Measurements from ENCODE around the gene CD48. TPM values are rescaled to one million over a fixed set of nuclear protein-coding genes. Genes with fewer than 3 reads are reported as not detected.

CD48 gene
- total and polyA plus RNA-seq, 2 donors (not counting 1 experiment from before 2014, with no cell fraction given), result 252 to 428 TPM

- Histone ChIP-seq H3K9me3 (ENCODE audit: control extremely low read depth in 1 of 3, control insufficient read depth in 2 of 3, insufficient read depth in 1 of 3, low read length in 2 of 3) (peaks cover 0 to 6% (median 4%) of the 10 kb centered on the region in 3 donors), H3K79me2 (ENCODE audit: control insufficient read depth, insufficient read depth, low read length) (peaks cover 50% of the 10 kb centered on the region), H3K4me1 (ENCODE audit: control insufficient read depth in 2 of 2, insufficient read depth in 2 of 2, low read length in 2 of 2) (peaks cover 44 to 46% of the 10 kb centered on the region in 2 donors), H4K20me1 (ENCODE audit: control insufficient read depth, insufficient read depth, low read length, poor library complexity, severe bottlenecking) (no peaks in the 10 kb centered on the region), H3K27ac (ENCODE audit: low read length in 2 of 2) (peak overlapping the region; percentile 48 to 57), H2AFZ (ENCODE audit: insufficient read depth, low read depth, low read length, poor library complexity, severe bottlenecking) (no peak overlapping the region), H3K36me3 (replicated peaks in 1 of 2; ENCODE audit: control extremely low read depth in 1 of 2, control insufficient read depth in 1 of 2, extremely low read depth in 1 of 2, insufficient read depth in 2 of 2, low read length in 1 of 2) (no peaks in the 10 kb centered on the region), H3K9ac (ENCODE audit: low read length) (peak overlapping the region; percentile 7), H3K4me2 (replicated peaks; ENCODE audit: low read depth, low read length, poor library complexity, severe bottlenecking) (peak overlapping the region; percentile 52), H3K4me3 (ENCODE audit: control extremely low read depth in 1 of 5, extremely low read depth in 1 of 5, insufficient read depth in 1 of 5, low read depth in 2 of 5, low read length in 4 of 5) (peak overlapping the region in 1 of 5 experiments; percentile 44), H3K27me3 (replicated peaks in 1 of 4; ENCODE audit: control extremely low read depth in 1 of 4, control insufficient read depth in 3 of 4, insufficient read depth in 4 of 4, low read length in 3 of 4) (no peaks in the 10 kb centered on the region)
- 39% methylated on average over 4 of the region's 6 CpGs for WGBS (ENCODE audit: insufficient coverage)
- ChIA-PET CTCF (interaction anchor here (0.8 to 3.1 kb wide), 6 partner anchors 9 to 40 kb away, joined by 3 to 23 read pairs (median 4); partner anchors contain the start of gene SLAMF1), POLR2A (interaction anchor here (0.5 kb wide), 1 partner anchor 224 kb away, joined by 7 read pairs; no protein-coding TSS in a partner anchor)
- Mint-ChIP-seq H3K4me1 (peaks cover 56% of the 10 kb centered on the region), H3K9me3 (ENCODE audit: insufficient read depth) (no peaks in the 10 kb centered on the region), H3K27me3 (no peaks in the 10 kb centered on the region), H3K27ac (peak overlapping the region; percentile 50), H3K4me3 (peak overlapping the region; percentile 44)
- intact Hi-C loops (cut with micrococcal nuclease), result loop anchor here (1.0 to 2.0 kb wide), 2 partner anchors 9 to 15 kb away; no protein-coding TSS in a partner anchor
- DNase-seq (peak; percentile 36), ATAC-seq (ENCODE audit: low read depth) (peak; percentile 22)
- TF ChIP-seq EZH2 (IDR thresholded peaks at IDR 0.05; ENCODE audit: borderline replicate concordance, insufficient read depth, low read depth, low read length, poor library complexity, severe bottlenecking), result no peak
- TF ChIP-seq CTCF (IDR thresholded peaks at IDR 0.05), result no peak
These were observed 46.1 kb downstream of the CD48 start for GRCh38 chr1:160665330-160666078.
